ENCODE measurements around the gene GTPBP8. TPM values are rescaled to one million over a fixed set of nuclear protein-coding genes. Genes with fewer than 3 reads are reported as not detected.
"Not testable (repeated sequence)": the region's sequence is repeated elsewhere in the genome, so short reads cannot be mapped to it uniquely, and the experiment has no call there.

GTPBP8 gene
- polyA plus RNA-seq, 4 donors: 22.0 to 25.0 (median 24.8) TPM

- no peak for DNase-seq (ENCODE audit: low read depth in 4 of 4, low spot score in 2 of 4)
Measured at GRCh38 chr3:112995800-112996199, 5.0 kb downstream of the GTPBP8 start.

- no peak for DNase-seq (ENCODE audit: low read depth in 4 of 4, low spot score in 2 of 4)
Measured at GRCh38 chr3:113000691-113001090, 9.9 kb downstream of the GTPBP8 start.

GRCh38 chr3:113002037-113002436, 11.3 kb downstream of the GTPBP8 start:
- no peak for DNase-seq (ENCODE audit: low read depth in 4 of 4, low spot score in 2 of 4)

- no peak for DNase-seq (ENCODE audit: low read depth in 4 of 4, low spot score in 2 of 4)
Measured at GRCh38 chr3:113002679-113003078, 11.9 kb downstream of the GTPBP8 start.

DNA sequence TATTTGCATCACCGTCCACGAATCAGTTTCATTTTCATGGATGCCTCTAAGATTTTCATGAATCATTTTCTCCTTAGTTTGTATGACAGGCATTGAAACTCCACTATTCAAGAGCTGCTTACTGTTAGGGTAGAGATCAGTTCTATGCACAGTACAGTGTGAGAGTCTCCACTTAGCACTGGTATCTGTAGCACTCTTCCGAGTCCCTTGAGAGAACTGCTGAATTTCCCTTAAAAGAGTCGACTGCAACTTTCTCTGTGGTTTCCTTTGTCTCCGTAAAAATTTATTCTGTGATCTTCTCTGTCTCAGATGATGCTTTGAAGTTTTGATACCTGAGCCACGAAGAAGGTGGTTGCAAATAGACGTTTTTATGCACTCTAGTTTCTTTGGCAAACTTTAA, 14.8 kb downstream of the GTPBP8 start:
- no peak for DNase-seq (ENCODE audit: low read depth in 4 of 4, low spot score in 2 of 4)

DNA sequence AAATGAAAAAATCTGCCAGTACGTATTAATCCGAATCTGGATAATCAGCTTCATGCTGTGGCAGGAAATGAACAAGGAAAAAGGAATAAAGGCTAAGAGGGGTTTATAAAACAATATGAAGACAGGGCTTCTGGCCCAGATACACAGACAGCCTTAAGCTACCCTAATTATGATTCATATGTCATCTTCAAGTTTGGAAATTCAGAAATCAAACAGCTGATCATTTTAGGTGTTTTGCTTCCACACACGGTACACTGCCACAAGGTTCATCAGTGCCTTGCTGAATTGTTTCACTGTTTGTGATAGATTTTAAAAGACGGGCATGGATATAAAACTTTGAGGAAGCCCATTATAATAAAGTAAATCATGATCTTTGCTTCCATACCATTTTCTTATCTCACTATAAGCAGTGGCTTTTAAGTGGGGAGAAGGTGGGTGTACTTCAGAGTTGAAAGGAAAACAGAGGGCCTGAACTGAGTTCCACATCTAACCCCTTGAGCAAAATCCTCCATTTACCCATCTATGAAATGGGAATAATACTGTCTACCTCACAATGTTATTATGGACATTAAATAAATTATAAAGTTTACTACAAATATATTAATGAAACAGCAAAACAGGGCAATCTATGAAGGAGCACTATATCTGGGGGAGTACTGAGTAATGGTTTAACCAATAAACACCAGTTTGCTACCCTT, 15.7 kb downstream of the GTPBP8 start:
- no peak for DNase-seq (ENCODE audit: low read depth in 4 of 4, low spot score in 2 of 4)

GRCh38 chr3:113008117-113008516, 17.3 kb downstream of the GTPBP8 start:
- DNase-seq (ENCODE audit: low read depth in 4 of 4, low spot score in 2 of 4): no peak

GRCh38 chr3:113013593-113013992, 22.8 kb downstream of the GTPBP8 start:
- no peak for DNase-seq (ENCODE audit: low read depth in 4 of 4, low spot score in 2 of 4)

GRCh38 chr3:113018536-113019181, 27.9 kb downstream of the GTPBP8 start:
- peak in 2 of 4 donors; percentile 5 to 17 for DNase-seq (ENCODE audit: low read depth in 4 of 4, low spot score in 2 of 4)

GRCh38 chr3:113019182-113020137, 28.7 kb downstream of the GTPBP8 start:
- peak; percentile 76 to 91 (median 84) for DNase-seq (ENCODE audit: low read depth in 4 of 4, low spot score in 2 of 4)

DNA sequence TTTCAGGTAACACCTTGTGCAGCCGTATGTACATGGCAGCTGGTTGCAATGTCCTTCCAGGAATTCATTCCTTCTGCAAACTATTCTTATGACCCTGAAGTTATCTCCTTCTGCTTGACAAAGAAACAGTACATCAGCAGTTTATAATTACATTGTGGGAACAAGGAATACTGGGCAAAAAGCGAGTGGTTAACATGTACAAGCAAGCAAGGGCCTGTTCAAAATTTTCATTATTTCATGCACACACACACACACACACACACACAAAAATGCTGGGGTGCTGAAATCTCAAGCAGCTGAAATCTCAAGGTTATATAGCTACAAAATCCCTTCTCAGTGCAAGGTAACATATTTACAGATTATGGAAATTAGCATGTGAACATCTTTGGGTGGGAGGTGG, 30.7 kb downstream of the GTPBP8 start:
- no peak for DNase-seq (ENCODE audit: low read depth in 4 of 4, low spot score in 2 of 4)

DNA sequence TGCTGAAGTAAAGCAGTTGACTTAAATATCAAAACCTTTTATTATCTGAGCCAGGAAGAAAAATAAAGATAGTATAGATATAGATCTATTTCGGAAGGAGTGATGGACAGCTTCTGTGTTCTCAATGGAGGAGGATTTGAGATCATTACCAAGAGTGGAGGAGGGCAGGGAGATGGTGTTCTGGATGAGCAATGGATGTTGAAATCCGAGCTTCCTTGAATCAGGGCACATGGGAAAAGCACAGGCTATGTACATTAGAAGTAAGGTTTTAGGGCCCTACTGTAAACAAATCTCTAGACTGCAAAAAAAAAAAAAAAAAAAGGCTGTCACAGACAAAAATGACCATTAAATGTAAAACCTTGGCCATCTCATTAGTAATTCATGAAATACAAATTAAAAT, 43.2 kb downstream of the GTPBP8 start:
- DNase-seq (ENCODE audit: low read depth in 4 of 4, low spot score in 2 of 4): no peak

GRCh38 chr3:113035387-113035982, 44.7 kb downstream of the GTPBP8 start:
- DNase-seq (ENCODE audit: low read depth in 4 of 4, low spot score in 2 of 4): peak in 1 of 4 donors; percentile 32

GRCh38 chr3:113038328-113038727, 47.5 kb downstream of the GTPBP8 start:
- no peak for DNase-seq (ENCODE audit: low read depth in 4 of 4, low spot score in 2 of 4)

DNA sequence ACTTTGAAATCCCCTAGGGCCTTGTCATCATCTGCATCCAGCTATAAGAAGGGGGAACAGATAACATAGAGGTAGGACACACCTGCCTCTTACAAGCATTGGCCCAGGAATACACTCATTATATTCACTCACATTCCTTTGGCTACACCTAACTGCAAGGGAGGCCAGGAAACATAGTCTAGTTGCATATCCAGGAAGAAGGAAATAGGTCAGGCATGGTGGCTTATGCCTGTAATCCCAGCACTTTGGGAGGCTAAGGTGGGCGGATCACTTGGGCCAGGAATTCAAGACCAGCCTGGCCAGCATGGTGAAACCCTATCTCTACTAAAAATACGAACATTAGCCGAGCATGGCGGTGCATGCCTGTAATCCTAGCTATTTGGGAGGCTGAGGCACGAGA, 48.8 kb downstream of the GTPBP8 start:
- no peak for DNase-seq (ENCODE audit: low read depth in 4 of 4, low spot score in 2 of 4)

DNA sequence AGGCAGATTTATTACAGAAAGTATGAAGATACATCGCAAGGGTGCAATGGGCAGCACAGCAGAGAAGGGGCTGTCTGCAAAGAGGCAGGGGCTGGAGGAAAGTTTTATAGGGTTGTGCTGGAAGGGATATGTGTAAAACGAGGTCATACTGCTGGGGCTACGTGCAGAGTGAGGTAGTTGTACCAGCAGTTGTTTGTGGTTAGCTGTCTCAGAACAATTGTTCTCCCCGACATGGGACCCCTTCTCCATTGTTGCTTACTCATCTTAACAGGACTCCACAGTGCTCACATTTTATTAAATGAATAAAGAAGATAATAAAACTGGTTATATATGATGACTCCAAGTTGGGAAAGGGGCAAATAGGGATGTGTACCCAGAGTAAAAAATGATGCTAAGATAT, 49.4 kb downstream of the GTPBP8 start:
- no peak for DNase-seq (ENCODE audit: low read depth in 4 of 4, low spot score in 2 of 4)

GRCh38 chr3:113043686-113044085, 52.9 kb downstream of the GTPBP8 start:
- DNase-seq (ENCODE audit: low read depth in 4 of 4, low spot score in 2 of 4): no peak

GRCh38 chr3:113046186-113046965, 55.6 kb downstream of the GTPBP8 start:
- not testable (repeated sequence) for DNase-seq (ENCODE audit: low read depth in 4 of 4, low spot score in 2 of 4)

DNA sequence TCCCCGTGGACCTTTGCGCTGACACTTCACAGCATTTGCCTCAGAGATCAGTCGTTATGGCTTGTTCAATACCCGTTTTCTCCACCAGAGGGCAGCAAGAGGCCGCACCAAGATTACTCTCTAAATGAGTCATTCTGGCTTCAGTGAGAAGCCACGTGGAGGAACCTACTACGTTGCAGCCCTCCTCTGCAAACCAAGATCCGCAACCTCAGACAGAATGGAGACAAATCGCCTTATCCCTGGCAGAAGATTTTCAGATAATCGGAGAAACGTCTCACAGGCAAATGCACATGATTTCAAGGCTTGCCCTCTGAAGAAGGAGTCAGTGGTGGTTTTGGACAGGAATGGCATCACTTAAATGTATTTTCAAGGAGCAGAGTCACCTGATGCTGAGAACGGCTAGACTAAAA, 60.5 kb downstream of the GTPBP8 start:
- DNase-seq (ENCODE audit: low read depth in 4 of 4, low spot score in 2 of 4): peak; percentile 42 to 78 (median 61)
